Vagina (tissue), 2 donors: Measurements from ENCODE around the gene DNMT3B.

Experiments used
- POLR2A ChIP-seq, 2 donors: fragments of 450-650 bp; IDR thresholded peaks; one replicate each; pipeline ENCODE4 v1.6.1; 2017; ENCODE audit warnings: antibody characterized with exemption in 2 of 2, mild to moderate bottlenecking in 2 of 2, moderate library complexity in 2 of 2
- POLR2AphosphoS5 ChIP-seq, 2 donors: sonication (generic); formaldehyde crosslinking; IDR thresholded peaks; one replicate each; pipeline ENCODE4 v1.9.0; 2017; ENCODE audit warnings: antibody characterized with exemption in 2 of 2, mild to moderate bottlenecking in 2 of 2, low read depth in 1 of 2; ENCODE audit not compliant: insufficient read depth in 1 of 2
- TF ChIP-seq, protein P1 (sequence below), 3 experiments: fragments of 450-650 bp in 2 of 3; fragments of 200-600 bp in 1 of 3; sonication (generic) in 1 of 3; IDR thresholded peaks; one replicate each; pipeline ENCODE4 v1.5.1; 2017 to 2019; ENCODE audit warnings: antibody characterized with exemption in 3 of 3, mild to moderate bottlenecking in 2 of 3, moderate library complexity in 2 of 3

DNA sequence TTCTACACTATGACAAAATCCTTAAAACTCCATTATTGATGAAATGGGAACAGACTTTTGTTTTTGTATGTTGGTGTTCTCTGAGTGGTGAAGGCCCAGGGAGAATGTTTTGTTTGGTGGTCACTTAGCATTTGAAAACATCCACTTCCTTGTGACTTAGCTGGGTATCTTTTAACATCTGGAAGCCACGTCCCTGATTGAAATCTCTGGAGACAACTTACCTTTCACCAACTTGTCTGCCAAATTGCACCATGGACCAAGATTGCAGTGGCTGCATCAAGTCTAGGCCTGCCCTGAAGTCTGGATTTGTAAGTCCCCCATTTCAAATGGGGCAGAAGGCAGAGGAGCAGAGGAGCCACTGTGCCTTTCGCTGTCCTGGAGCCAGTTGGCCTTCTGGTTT, 96.0 kb downstream of the DNMT3B start:
- TF ChIP-seq, protein P1, sequence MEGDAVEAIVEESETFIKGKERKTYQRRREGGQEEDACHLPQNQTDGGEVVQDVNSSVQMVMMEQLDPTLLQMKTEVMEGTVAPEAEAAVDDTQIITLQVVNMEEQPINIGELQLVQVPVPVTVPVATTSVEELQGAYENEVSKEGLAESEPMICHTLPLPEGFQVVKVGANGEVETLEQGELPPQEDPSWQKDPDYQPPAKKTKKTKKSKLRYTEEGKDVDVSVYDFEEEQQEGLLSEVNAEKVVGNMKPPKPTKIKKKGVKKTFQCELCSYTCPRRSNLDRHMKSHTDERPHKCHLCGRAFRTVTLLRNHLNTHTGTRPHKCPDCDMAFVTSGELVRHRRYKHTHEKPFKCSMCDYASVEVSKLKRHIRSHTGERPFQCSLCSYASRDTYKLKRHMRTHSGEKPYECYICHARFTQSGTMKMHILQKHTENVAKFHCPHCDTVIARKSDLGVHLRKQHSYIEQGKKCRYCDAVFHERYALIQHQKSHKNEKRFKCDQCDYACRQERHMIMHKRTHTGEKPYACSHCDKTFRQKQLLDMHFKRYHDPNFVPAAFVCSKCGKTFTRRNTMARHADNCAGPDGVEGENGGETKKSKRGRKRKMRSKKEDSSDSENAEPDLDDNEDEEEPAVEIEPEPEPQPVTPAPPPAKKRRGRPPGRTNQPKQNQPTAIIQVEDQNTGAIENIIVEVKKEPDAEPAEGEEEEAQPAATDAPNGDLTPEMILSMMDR (IDR thresholded peaks at IDR 0.05), result no peak
- TF ChIP-seq POLR2AphosphoS5 (IDR thresholded peaks at IDR 0.05; ENCODE audit: insufficient read depth in 1 of 2, low read depth in 1 of 2) (no peak), POLR2A (IDR thresholded peaks at IDR 0.05) (no peak)
